PFSK-1 (cell line): Measurements from ENCODE around the gene STARD13.

Experiments used
- FOXP2 ChIP-seq: optimal IDR thresholded peaks from 2 replicates; pipeline ENCODE3; 2011; ENCODE audit warnings: borderline replicate concordance, control low read depth, inconsistent platforms; ENCODE audit not compliant: insufficient read depth; ENCODE audit errors: extremely low read length, extremely low read depth
- POLR2AphosphoS5 ChIP-seq: IDR thresholded peaks from 2 replicates; pipeline ENCODE4 v1.6.1; 2012; ENCODE audit warnings: low read depth, mild to moderate bottlenecking, control low read depth, low read length, moderate library complexity
- SIN3A ChIP-seq: IDR thresholded peaks from 2 replicates; pipeline ENCODE4 v1.6.1; 2012; ENCODE audit warnings: mild to moderate bottlenecking, low read length, moderate library complexity, borderline replicate concordance; ENCODE audit not compliant: insufficient read depth
- TAF1 ChIP-seq: IDR thresholded peaks from 2 replicates; pipeline ENCODE4 v1.6.1; 2012; ENCODE audit warnings: low read length, control low read depth, borderline replicate concordance; ENCODE audit not compliant: insufficient read depth
- TF ChIP-seq, protein P1 (sequence below), 2 experiments: IDR thresholded peaks; 2 replicates each; pipeline versions ENCODE4 v1.6.1 to v1.8.0; 2011 to 2012; ENCODE audit warnings: low read depth in 2 of 2, low read length in 2 of 2, control low read depth in 1 of 2, inconsistent platforms in 1 of 2, mild to moderate bottlenecking in 1 of 2, moderate library complexity in 1 of 2; ENCODE audit not compliant: insufficient read depth in 1 of 2

GRCh38 chr13:33310245-33311038 lies 24.9 kb upstream of the STARD13 start:
- TF ChIP-seq POLR2AphosphoS5 (no peak), TAF1 (no peak), SIN3A (no peak), FOXP2 (no peak)
- TF ChIP-seq, protein P1, sequence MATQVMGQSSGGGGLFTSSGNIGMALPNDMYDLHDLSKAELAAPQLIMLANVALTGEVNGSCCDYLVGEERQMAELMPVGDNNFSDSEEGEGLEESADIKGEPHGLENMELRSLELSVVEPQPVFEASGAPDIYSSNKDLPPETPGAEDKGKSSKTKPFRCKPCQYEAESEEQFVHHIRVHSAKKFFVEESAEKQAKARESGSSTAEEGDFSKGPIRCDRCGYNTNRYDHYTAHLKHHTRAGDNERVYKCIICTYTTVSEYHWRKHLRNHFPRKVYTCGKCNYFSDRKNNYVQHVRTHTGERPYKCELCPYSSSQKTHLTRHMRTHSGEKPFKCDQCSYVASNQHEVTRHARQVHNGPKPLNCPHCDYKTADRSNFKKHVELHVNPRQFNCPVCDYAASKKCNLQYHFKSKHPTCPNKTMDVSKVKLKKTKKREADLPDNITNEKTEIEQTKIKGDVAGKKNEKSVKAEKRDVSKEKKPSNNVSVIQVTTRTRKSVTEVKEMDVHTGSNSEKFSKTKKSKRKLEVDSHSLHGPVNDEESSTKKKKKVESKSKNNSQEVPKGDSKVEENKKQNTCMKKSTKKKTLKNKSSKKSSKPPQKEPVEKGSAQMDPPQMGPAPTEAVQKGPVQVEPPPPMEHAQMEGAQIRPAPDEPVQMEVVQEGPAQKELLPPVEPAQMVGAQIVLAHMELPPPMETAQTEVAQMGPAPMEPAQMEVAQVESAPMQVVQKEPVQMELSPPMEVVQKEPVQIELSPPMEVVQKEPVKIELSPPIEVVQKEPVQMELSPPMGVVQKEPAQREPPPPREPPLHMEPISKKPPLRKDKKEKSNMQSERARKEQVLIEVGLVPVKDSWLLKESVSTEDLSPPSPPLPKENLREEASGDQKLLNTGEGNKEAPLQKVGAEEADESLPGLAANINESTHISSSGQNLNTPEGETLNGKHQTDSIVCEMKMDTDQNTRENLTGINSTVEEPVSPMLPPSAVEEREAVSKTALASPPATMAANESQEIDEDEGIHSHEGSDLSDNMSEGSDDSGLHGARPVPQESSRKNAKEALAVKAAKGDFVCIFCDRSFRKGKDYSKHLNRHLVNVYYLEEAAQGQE (IDR thresholded peaks at IDR 0.05; ENCODE audit: insufficient read depth in 1 of 2, low read depth in 2 of 2, low read length in 2 of 2): no peak
